NOMO-1 (cell line): ENCODE measurements around the gene SAA2.
"Not testable (repeated sequence)": the region's sequence is repeated elsewhere in the genome, so short reads cannot be mapped to it uniquely, and the experiment has no call there.

Experiments
- DNase-seq, 2 experiments: peaks; one replicate each; lab custom pipeline; 2025; ENCODE audit not compliant: unreplicated experiment in 2 of 2; lab: John Stamatoyannopoulos, UW

SAA2 gene

DNA sequence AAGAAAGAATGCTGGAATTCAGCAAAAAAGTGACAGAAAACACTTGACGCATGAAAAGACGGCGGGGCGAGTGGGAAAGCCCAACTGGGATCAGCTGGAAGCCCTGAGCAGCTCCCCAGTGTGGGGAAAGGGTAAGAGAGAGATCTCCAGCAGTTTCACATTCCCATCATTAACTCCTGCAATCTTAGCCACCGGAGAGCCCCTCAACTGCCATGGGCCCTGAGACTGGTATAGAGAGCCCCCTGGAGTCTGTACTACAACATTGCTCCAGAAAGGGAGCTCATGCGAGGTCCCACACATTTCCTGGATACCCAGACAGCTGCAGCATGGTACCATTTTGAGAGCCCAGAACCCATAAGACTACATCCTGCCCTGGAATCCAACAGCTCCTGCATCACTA is 44.7 kb downstream of the SAA2 start:
- no peak for DNase-seq

DNA sequence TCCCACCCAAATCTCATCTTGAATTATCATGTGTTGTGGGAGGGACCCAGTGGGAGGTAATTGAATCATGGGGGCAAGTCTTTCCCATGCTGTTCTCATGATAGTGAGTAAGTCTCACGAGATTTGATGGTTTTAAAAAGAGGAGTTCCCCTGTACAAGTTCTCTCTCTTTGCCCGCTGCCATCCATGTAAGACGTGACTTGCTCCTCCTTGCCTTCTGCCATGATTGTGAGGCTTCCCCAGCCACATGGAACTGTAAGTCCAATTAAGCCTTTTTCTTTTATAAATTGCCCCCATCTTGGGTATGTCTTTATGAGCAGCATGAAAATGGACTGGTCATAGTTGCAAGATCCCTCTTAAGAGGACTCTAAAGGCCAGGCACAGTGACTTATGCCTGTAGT is 50.7 kb downstream of the SAA2 start:
- DNase-seq: not testable (repeated sequence)

DNA sequence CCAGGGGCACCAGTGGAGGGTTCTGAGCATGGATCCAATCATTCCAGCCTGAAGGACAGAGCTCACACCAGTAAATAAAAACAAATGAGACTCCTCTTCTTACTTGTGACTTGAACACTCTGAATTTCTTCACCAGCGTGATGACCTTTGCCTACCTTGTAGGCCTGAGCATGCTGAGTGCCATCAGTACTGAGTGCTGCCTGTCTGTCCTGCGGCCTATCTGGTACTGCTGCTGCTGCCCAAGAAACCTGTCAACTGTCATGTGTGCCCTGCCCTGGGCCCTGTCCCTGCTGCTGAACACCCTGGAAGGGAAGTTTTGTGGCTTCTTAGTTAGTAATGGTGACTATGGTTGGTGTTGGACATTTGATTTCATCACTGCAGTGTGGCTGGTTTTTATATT is 51.9 kb downstream of the SAA2 start:
- no peak for DNase-seq
